IMR-90 (cell line): ENCODE results near the gene CAST.

ENCODE experiments used
- CEBPB ChIP-seq: IDR thresholded peaks from 2 replicates; pipeline ENCODE4 v1.6.1; 2012; ENCODE audit warnings: low read depth, low read length, improper control_type of control experiment
- CTCF ChIP-seq: conservative IDR thresholded peaks from 2 replicates; pipeline ENCODE4 v1.5.1; 2012; ENCODE audit warnings: mild to moderate bottlenecking, low read depth, low read length, improper control_type of control experiment
- FOS ChIP-seq: fragments of 150-350 bp; IDR thresholded peaks from 2 replicates; pipeline ENCODE4 v1.6.1; 2016; ENCODE audit warnings: low read depth, low read length
- MAFK ChIP-seq: IDR thresholded peaks from 2 replicates; pipeline ENCODE4 v1.6.1; 2012; ENCODE audit warnings: low read depth, low read length, improper control_type of control experiment
- MAZ ChIP-seq: IDR thresholded peaks from 2 replicates; pipeline ENCODE4 v1.6.1; 2012; ENCODE audit warnings: low read depth, mild to moderate bottlenecking, low read length, improper control_type of control experiment, moderate library complexity, borderline replicate concordance
- NFE2L2 ChIP-seq: fragments of 150-350 bp; IDR thresholded peaks from 2 replicates; pipeline ENCODE4 v1.6.1; 2016; ENCODE audit warnings: low read depth, mild to moderate bottlenecking, low read length
- POLR2A ChIP-seq: IDR thresholded peaks from 2 replicates; pipeline ENCODE4 v1.6.1; 2012; ENCODE audit warnings: mild to moderate bottlenecking, low read depth, low read length
- RAD21 ChIP-seq: IDR thresholded peaks from 2 replicates; pipeline ENCODE4 v1.6.1; 2012; ENCODE audit warnings: low read length, improper control_type of control experiment
- RCOR1 ChIP-seq: IDR thresholded peaks from 2 replicates; pipeline ENCODE4 v1.6.1; 2012; ENCODE audit warnings: mild to moderate bottlenecking, low read length, improper control_type of control experiment; ENCODE audit not compliant: insufficient replicate concordance
- RFX5 ChIP-seq: IDR thresholded peaks from 2 replicates; pipeline ENCODE4 v1.8.0; 2012; ENCODE audit warnings: low read depth, mild to moderate bottlenecking, low read length, moderate library complexity
- SMC3 ChIP-seq: fragments of 150-350 bp; IDR thresholded peaks from 2 replicates; pipeline ENCODE4 v1.6.1; 2016; ENCODE audit warnings: low read depth, mild to moderate bottlenecking, antibody characterized with exemption, low read length, moderate library complexity
- USF2 ChIP-seq: fragments of 150-350 bp; IDR thresholded peaks from 2 replicates; pipeline ENCODE4 v1.6.1; 2017; ENCODE audit warnings: mild to moderate bottlenecking, antibody characterized with exemption, low read length, low read depth

GRCh38 chr5:96796434-96796833 is 134.3 kb downstream of the CAST start:
- TF ChIP-seq RAD21 (no peak), CTCF (no peak), POLR2A (no peak), USF2 (no peak), SMC3 (no peak), RCOR1 (no peak), MAFK (no peak), RFX5 (no peak), CEBPB (no peak), NFE2L2 (no peak), MAZ (no peak), FOS (no peak)
